Measurements from ENCODE around the gene RNFT2.
"Not testable (repeated sequence)": the region's sequence is repeated elsewhere in the genome, so short reads cannot be mapped to it uniquely, and the experiment has no call there.

The RNFT2 gene

DNA sequence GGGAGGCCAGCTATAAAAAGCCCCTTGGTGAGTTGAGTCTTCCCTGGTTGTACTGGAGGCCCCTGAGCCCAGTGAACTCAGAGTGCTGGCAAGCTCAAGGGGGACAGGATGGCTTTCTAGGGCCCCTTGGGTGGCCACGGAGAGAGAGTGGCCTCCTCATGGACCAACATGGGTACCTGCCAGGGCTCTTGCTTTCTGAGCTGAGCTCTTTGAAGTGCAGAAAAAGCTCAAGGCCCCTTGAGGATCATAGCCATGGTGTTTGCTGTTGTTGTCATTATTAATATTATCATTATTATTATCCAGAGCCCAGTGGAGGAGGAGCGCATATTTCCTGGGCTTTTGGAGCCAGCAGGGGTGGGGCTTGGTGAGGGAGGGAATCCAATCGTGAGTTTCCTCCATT is 6.7 kb downstream of the RNFT2 start:
- DNase-seq (ENCODE audit: low read depth): no peak

GRCh38 chr12:116745554-116745953 is 7.4 kb downstream of the RNFT2 start:
- DNase-seq (ENCODE audit: low read depth): no peak

DNA sequence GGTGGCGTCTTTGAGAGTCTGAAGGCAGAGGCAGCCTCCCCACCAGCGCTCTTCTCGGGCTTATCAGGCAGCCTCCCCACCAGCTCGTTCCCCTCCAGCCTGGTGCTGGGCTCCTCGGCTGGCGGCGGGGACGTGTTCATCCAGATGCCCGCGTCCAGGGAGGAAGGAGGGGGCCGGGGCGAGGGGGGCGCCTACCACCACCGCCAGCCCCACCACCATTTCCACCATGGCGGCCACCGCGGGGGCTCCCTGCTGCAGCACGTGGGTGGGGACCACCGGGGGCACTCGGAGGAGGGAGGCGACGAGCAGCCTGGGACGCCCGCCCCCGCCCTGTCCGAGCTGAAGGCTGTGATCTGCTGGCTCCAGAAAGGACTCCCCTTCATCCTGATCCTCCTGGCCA is 11.8 kb downstream of the RNFT2 start:
- no peak for DNase-seq (ENCODE audit: low read depth)

DNA sequence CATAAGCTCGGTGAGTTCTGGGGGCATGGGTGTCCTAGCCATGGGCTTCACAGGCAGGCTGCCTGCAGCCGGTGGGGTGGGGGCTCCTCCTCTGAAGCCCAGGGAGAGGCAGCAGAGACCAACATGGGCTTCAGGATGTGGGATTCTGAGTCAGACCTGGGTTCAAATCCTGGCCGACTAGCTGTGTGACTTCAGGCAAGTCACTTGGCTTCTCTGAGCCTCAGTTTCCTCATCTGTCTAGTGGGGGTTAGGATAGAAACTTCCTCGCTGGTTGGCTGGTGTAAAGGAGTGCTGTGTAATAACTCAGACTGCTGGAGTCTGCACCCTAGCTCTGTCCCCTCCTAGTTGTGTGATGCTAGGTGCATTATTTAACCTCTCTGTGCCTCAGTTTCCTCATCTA is 12.2 kb downstream of the RNFT2 start:
- DNase-seq (ENCODE audit: low read depth): no peak

DNA sequence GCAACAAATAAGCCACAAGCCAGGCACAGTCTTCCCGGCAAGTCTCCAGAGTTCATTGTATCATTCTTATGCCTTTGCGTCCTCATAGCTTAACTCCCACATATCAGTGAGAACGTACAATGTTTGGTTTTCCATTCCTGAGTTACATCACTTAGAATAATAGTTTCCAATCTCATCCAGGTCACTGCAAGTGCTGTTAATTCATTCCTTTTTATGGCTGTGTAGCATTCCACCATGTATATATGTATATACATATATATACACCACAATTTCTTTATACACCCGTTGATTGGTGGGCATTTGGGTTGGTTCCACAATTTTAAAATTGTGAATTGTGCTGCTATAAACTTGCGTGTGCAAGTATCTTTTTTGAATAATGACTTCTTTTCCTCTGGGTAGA is 16.0 kb downstream of the RNFT2 start:
- DNase-seq (ENCODE audit: low read depth): not testable (repeated sequence)

DNA sequence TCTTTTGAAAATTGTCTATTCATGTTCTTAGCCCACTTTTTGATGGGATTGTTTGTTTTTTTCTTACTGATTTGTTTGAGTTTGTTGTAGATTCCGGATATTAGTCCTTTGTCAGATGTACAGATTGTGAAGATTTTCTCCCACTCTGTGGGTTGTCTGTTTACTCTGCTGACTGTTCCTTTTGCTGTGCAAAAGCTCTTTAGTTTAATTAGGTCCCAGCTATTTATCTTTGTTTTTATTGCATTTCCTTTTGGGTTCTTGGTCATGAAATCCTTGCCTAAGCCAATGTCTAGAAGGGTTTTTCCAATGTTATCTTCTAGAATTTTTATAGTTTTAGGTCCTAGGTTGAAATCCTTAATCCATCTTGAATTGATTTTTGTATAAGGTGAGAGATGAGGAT is 16.7 kb downstream of the RNFT2 start:
- DNase-seq (ENCODE audit: low read depth): not testable (repeated sequence)

- DNase-seq (ENCODE audit: low read depth): no peak
Observed at GRCh38 chr12:116759783-116760621, 21.9 kb downstream of the RNFT2 start.

DNA sequence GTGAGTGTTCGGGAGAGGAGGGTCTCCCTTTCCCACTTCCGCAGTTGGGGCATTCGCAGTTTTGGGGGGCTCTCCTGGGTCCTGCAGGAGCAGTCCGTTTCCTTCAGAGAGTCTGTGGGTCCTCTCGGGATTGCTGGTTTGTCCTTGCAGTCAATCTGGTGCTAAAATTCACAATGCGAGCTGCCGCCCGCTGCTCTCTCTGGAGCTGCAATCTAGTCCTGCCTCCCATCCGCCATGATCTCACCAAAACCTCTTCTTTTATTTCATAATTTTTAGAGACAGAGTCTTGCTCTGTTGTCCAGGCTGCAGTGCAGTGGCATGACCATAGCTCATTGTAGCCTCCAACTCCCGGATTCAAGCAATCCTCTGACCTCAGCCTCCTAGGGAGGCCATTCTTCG is 22.5 kb downstream of the RNFT2 start:
- DNase-seq (ENCODE audit: low read depth): no peak

DNA sequence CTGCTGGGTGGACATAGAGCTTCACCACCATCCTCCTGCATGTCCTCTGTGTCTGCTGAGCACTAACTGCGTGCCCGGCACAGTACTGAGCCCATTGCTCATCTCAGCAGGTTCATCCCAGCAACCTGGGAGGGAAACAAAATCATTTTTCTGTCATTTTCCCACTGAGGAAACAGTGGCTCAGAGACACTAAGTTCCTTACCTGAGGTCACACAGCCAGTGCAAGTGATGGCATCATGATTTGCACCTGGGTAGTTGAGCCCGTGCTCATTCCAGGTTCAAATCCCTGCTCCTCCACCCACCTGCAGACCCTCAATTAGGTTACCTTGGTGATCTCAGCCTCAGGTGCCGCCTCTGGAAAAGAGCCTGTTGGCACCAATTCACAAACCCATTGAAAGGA is 23.4 kb downstream of the RNFT2 start:
- DNase-seq (ENCODE audit: low read depth): no peak

- no peak for DNase-seq (ENCODE audit: low read depth)
Observed at GRCh38 chr12:116765271-116765670, 27.2 kb downstream of the RNFT2 start.

DNA sequence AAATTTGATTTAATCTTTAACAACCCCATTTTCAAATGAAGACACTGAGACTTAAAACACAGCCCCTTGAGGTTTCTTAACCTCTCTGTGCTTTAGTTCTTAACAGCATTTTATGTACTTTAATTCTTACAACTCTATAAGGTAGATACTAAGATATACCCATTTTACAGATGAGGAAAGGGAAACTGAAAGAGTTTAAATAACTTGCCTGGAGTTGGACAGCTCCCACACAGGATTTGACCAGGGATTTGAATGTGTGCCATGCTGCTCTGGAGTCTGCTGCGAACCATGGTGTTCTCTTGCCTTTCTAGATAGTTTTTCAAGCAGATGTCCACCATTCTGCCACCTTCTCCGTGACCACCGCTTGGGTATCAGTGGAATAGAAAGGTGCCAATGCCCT is 28.2 kb downstream of the RNFT2 start:
- DNase-seq (ENCODE audit: low read depth): no peak

DNA sequence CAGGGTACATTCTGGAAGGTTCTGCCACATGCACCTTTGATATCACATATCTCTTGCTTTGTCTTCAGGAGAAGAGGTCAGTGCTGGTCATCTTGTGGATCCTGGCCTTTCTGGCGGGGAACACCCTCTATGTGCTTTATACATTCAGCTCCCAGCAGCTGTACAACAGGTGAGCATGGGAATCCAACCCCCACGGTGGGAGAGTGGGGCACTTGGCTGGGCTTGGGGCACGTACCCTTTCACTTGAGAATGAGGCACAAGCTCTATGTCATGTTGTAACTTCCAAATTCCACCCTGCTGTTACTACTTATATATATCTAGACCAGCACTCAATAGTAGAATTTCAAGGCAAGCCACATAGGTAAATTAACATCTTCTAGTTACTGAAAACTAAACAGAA is 28.6 kb downstream of the RNFT2 start:
- no peak for DNase-seq (ENCODE audit: low read depth)

GRCh38 chr12:116771651-116772050 is 33.5 kb downstream of the RNFT2 start:
- no peak for DNase-seq (ENCODE audit: low read depth)

DNA sequence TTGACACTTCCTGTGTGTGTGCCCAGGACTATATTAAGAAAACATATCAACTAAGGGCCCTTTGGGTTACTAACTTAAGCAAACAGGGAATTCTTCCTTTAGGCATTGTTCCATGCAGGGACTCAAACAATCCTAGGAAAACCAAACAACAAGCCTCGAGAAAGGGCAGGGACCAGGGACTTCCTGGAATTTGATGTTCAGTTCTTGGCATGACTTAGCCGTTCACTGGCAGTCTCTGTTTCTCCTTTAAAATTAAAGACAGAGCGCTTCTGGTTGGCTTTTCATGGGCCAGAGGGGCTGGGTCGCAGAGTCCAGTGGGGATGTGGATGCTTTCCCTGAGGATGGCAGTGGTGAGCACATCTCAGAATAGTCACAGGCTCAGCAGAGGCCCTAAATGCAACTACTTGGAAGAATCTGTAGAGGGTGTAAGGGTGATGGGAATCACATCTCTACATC is 35.2 kb downstream of the RNFT2 start:
- DNase-seq (ENCODE audit: low read depth): no peak

- DNase-seq (ENCODE audit: low read depth): no peak
Observed at GRCh38 chr12:116774020-116774419, 35.9 kb downstream of the RNFT2 start.

GRCh38 chr12:116777245-116777644 is 39.1 kb downstream of the RNFT2 start:
- no peak for DNase-seq (ENCODE audit: low read depth)

DNA sequence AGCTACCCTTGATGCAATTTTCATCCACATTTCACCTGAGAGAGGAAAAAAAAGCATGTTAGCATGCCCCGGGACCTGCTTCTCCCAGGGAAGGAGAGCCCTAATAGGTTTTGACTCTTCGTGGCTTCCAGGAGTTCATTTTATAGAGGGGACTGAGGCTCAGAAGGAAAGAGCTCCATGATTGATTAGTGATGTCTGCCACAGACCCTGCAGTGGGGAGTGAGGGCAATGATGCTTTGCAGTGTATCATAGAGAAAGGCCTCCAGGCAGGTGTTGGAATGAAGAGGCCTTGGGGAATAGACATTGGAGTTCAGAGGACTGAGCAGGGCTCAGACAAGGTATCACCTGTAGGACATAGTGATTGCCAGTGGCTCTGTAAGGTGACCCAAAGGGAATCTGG is 41.5 kb downstream of the RNFT2 start:
- no peak for DNase-seq (ENCODE audit: low read depth)

DNA sequence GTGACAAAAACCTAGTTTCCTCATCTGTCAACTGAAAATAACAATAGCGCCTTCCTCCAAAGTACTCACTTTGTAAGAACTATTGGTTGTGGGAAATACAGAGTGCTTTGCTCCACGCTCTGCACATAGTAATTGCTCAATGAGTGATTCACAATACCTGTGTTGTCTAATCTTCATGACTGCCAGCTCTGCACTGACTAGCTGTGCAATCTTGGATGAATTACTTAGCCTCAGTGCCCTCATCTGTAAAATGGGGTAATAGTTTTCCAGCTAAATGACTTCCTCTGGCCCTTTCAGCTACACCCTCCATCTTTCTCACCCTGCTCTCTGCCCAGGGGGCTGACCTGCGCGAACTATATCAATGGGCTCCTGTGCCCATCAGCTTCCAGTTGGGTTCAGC is 42.8 kb downstream of the RNFT2 start:
- DNase-seq (ENCODE audit: low read depth): no peak

DNA sequence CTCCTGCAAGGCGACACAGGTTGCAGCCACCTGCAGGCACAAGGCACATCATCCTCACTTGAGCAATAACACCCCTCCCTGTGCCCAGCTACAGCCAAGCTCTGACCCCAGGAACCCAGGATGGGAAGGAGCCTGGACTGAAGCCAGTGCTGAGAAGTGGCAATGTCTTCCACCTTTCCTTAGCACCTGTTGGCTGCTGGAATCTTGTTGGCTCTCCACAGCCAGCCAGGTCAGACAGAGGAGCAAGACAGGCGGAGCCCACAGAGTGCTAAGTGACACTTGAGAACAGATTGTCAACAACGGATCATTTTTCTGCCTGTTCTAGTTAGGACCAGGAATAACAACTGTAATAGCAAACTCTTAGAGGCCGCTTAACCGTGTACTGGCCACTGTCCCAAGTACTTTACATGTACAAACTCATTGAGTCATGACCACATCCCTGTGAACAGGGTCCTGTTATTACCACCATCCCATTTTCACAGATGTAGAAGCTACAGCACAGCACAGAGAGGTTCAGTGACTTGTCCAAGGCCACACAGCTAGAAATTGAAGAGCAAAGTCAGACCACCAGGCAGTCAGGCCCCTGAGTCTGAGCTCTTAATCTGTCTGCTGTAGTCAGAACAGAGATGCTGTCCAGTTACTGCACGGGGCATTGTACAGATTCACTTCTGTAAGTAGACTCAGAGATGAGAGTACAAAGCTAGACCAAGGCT is 45.6 kb downstream of the RNFT2 start:
- DNase-seq (ENCODE audit: low read depth): no peak

- no peak for DNase-seq (ENCODE audit: low read depth)
Observed at GRCh38 chr12:116784238-116784612, 46.1 kb downstream of the RNFT2 start.

- not testable (repeated sequence) for DNase-seq (ENCODE audit: low read depth)
Observed at GRCh38 chr12:116789562-116789961, 51.4 kb downstream of the RNFT2 start.

- no peak for DNase-seq (ENCODE audit: low read depth)
Observed at GRCh38 chr12:116790066-116790465, 52.0 kb downstream of the RNFT2 start.

GRCh38 chr12:116792403-116792802 is 54.3 kb downstream of the RNFT2 start:
- DNase-seq (ENCODE audit: low read depth): no peak

DNA sequence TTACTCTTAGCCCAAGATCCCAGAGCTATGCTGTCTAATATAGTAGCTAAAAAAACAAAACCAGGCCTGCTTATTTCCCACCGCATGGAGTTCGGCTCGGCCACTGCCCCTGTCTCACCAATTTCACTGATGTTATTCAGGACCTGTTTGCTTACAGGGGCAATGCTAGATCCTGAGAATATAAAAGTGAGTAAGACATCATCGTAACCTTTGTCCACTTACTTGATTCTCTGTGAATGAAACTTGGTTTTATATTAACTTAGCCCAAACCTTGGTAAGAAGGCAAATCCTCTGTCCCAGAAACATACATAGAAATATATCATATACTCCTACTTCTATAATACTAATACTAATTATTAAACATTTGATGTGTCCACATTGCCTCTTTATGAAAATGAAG is 56.6 kb downstream of the RNFT2 start:
- no peak for DNase-seq (ENCODE audit: low read depth)
